HG03520 (cell line): Measurements from ENCODE around the gene LDLR.
"Not testable (repeated sequence)": the region's sequence is repeated elsewhere in the genome, so short reads cannot be mapped to it uniquely, and the experiment has no call there.

Experiments
- ATAC-seq: cut with Tn5 transposase; IDR thresholded peaks from one replicate; pipeline ENCODE4 v1.9.1; 2021; ENCODE audit warnings: mild to moderate bottlenecking, moderate library complexity; ENCODE audit not compliant: unreplicated experiment

Gene LDLR

DNA sequence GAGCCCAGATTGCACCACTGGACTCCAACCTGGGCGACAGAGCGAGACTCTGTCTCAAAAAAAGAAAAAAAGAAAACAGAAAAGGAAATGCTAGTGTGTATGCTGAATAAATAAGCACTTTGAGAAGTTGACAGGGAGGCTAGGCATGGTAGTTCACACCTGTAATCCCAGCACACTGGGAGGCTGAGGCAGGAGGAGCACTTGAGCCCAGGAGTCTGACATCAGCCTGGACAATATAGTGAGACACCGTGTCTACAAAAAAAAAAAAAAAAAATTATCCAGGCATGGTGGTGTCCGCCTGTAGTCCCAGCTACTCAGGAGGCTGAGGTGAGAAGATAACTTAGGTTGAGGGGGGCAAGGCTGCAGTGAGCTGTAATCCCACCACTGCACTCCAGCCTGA is 19.1 kb upstream of the LDLR start:
- ATAC-seq, result no peak

DNA sequence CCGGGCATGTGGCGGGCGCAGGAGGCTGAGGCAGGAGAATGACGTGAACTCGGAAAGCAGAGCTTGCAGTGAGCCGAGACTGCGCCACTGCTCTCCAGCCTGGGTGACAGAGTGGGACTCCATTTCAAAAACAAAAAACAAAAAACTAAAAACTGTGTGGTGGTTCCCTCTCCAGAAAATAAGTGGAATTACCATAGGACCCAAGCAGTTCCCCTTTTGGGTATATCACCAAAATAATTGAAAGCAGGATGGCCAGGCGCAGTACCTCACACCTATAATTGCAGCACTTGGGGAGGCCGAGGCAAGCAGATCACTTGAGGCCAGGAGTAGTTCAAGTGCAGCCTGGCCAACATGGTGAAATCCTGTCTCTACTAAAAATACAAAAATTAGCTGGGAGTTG is 15.7 kb upstream of the LDLR start:
- no peak for ATAC-seq

DNA sequence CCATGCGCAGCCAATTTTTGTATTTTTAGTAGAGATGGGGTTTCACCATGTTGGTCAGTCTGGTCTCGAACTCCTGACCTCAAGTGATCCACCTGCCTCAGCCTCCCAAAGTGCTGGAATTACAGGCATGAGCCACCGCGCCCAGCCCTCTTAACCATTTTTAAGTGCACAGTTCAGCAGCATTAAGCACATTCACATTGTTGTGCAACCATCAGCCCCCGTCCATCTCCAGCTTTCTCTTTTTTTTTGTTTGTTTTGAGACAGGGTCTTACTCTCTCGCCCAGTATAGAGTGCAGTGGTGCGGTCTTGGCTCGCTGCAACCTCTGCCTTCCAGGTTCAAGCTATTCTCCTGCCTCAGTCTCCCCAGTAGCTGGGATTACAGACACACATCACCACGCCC is 12.5 kb upstream of the LDLR start:
- ATAC-seq, result not testable (repeated sequence)

DNA sequence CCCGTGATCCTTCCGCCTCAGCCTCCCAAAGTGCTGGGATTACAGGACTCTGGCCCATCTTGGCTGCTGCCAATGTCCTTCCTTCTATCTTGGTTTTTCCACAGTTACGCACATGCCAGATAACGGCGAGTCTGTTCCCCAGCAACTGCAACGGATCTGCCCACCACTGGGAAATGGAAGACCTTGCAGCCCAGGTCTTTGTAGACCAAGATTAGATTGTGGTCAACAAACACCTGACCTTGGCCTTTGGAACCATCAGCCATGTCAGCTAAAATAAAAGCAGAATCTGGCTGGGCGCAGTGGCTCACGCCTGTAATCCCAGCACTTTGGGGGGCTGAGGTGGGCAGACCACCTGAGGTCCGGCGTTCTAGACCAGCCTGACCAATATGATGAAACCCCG is 10.4 kb upstream of the LDLR start:
- no peak for ATAC-seq

DNA sequence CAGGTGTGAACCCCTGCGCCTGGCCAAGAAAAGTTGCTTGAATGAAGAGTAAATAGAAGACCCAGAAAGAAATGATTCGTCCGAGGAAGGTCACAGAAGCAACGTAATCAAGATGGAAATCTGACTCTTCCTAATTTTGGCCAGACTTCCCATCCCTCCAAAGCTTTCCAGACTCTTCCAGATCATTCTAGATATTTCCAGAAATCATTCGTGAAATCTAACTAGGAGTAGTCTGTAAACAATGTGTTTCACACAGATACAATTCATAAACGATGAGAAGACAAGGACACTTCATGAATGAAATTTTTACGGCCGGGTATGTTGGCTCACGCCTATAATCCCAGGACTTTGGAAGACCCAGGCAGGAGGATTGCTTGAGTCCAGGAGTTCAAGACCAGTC is 9.3 kb upstream of the LDLR start:
- ATAC-seq, result no peak

DNA sequence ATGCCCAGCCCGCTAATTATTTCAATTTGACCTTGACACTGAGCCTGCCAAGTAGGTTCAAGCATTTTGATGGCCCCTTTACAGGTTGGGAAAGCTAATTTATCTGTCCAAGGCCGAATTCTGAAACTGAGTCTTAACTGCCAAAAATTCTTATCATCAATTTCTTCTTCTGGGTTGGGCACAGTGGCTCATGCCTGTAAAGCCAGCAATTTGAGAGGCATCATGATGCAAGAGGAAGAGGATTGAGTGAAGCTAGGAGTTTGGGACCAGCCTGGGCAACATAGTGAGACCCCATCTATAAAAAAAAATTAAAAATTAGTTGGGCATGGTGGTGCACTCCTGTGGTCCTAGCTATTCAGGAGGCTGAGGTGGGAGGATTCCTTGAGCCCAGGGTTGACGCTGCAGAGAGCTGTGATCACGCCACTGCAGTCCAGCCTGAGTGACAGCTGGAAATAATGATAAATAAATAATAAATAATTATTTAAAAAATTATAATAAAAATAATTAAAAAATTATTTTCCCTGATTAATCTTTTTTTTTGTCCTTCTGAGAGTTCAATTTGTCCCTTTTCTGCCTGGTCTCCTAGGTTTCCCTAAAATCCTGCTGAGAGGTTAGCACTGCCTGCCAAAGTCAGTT is 1.3 kb upstream of the LDLR start:
- no peak for ATAC-seq

DNA sequence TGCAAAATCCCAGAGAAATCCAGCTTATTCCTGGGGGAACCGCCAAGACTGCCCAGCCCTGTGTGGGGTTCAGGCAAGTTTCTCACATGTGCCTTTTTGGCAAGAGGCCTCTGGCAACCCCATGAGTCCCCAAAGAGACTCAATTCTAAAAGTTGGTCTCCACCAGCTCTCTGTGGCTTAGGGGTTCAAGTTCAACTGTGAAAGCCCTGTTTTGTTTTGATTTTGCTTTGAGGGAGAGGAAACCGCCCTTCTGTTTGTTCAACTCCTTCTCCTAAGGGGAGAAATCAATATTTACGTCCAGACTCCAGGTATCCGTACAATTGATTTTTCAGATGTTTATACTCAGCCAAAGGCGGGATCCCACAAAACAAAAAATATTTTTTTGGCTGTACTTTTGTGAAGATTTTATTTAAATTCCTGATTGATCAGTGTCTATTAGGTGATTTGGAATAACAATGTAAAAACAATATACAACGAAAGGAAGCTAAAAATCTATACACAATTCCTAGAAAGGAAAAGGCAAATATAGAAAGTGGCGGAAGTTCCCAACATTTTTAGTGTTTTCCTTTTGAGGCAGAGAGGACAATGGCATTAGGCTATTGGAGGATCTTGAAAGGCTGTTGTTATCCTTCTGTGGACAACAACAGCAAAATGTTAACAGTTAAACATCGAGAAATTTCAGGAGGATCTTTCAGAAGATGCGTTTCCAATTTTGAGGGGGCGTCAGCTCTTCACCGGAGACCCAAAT is 583 bp upstream of the LDLR start:
- ATAC-seq, result no peak

DNA sequence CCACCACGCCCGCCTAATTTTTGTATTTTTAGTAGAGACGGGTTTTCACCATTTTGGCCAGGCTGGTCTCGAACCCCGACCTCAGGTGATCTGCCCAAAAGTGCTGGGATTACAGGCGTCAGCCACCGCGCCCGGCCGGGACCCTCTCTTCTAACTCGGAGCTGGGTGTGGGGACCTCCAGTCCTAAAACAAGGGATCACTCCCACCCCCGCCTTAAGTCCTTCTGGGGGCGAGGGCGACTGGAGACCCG is 676 bp downstream of the LDLR start:
- ATAC-seq, result not testable (repeated sequence)

DNA sequence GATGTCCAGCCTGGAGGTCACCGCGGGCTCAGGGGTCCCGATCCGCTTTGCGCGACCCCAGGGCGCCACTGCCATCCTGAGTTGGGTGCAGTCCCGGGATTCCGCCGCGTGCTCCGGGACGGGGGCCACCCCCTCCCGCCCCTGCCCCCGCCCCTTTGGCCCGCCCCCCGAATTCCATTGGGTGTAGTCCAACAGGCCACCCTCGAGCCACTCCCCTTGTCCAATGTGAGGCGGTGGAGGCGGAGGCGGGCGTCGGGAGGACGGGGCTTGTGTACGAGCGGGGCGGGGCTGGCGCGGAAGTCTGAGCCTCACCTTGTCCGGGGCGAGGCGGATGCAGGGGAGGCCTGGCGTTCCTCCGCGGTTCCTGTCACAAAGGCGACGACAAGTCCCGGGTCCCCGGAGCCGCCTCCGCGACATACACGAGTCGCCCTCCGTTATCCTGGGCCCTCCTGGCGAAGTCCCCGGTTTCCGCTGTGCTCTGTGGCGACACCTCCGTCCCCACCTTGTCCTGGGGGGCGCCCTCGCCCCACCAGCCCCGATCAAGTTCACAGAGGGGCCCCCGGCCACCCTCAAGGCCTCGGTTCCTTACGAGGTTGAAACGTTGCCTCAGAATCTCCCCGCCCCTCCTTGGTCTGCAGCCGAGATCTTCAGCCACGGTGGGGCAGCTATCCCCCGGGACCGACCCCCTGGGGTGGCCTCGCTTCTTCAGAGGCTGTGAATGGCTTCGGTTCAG is 1.2 kb downstream of the LDLR start:
- ATAC-seq, result peak; percentile 61

DNA sequence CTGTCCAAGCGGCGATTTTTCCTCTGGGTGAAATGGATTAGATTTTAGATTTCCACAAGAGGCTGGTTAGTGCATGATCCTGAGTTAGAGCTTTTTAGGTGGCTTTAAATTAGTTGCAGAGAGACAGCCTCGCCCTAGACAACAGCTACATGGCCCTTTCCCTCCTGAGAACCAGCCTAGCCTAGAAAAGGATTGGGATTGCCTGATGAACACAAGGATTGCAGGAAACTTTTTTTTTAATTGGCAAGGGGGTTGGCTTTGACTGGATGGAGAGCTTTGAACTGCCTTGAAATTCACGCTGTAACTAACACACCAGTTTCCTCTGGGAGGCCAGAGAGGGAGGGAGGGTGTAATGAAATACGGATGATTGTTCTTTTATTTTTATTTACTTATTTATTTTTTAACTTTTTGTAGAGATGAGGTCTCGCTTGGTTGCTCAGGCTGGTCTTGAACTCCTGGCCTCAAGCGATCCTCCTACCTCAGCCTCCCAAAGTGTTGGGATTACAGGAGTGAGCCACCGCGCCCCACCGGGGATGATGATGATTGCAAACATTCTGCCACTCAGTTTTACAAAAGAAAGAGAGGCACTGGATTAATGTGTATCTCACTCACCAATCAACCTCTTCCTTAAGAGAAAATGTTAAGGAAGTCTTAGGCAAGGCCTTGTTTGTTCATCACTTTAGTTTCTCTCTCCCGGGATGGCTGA is 1.9 kb downstream of the LDLR start:
- ATAC-seq, result no peak

DNA sequence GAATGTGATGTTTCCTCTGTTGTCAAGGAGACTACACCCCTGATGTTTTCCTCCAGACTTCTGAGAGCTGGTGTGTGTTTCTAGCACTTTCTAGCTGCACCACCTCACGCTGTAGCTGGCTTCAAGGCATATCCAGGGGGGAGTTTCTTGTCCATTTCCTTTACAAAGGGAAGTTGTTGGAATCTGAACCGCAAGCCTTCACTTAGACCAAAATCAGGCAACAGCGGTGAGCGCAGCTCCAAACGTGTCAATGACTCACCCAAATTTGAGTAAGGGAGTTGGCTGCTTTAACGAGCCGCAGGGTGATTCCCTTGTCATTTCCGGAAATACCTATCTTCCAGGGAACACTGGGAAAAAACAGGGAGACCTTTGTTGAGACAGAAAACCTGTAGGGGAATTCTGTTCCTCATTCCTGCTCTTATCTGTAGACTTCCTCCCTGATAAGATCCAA is 2.5 kb downstream of the LDLR start:
- ATAC-seq, result no peak

DNA sequence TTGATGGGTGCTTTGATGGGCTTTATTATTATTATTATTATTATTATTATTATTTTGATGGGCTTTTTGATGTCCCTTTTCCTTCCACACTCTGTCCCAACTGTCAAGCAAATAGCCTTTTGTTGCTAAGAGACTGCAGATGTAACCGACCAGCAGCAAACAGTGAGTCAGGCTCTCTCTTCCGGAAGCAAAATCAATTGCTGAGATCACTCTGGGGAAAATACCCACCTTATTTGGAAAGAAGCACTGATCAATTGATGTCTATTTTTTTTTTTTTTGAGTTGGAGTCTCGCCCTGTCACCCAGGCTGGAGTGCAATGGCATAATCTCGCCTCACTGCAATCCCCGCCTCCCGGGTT is 2.9 kb downstream of the LDLR start:
- ATAC-seq, result no peak

DNA sequence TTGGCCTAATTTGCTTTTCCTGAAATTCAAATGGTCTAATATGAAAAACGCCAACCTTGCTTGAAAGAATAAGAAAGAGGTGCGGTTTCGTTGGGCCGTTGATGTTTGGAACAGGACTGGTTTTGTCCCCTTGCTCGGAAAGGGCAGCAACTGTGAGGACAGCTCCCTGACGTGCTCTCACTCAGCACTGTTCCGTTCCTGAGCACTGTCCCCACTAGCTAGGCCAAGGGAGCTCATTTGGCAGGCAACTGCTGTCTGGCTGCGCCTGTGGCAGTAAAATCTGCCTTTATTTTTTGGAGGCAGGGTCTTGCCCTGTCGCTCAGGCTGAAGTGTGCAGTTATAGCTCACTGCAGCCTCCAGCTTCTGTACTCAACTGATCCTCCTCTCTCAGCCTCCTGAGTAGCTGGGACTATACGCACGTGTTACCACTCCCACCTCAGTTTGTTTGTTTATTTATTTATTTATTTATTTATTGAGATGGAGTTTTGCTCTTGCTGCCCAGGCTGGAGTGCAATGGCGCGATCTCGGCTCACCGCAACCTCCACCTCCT is 4.5 kb downstream of the LDLR start:
- no peak for ATAC-seq

DNA sequence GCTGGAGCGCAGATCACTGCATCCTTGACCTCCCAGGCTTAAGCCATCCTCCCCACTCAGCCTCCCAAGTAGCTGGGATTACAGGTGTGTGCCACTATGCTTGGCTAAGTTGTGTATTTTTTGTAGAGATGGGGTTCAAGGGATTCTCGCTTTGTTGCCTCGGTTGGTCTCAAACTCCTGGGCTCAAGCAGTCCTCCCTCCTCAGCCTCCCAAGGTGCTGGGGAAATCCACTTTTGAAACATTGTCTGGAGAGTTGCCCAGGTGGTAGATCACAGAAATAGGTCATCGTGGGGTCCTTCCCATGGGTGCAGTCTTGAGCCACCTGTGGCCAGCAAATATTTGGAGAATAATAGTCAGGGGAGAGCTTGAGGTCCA is 5.2 kb downstream of the LDLR start:
- no peak for ATAC-seq

DNA sequence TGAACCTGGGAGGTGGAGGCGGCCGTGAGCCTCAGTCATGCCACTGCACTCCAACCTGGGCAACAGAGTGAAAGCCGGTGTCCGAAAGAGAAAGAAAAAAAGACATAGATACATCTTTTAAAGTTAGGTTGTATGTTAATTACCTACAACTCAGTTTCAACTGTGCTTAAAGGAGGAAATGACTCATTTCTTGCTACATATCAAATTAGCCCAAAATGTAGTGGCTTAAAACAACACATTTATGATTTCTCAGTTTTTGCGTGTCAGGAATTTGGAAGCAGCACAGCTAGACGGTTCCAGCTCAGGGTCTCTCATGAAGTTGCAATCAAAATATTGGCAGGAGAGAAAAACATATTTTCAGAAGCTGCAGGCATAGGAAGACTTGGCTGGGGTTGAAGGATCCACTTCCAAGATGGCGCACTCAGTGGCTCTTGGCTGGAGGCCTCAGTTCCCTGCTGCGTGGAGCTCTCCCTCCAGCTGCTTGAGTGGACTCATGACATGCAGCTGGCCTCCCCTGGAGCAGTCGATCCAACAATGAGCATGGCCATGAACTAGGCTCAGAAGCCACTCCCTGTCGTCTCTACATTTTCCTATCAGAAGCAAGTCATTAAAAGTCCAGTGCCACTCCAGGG is 7.1 kb downstream of the LDLR start:
- no peak for ATAC-seq

DNA sequence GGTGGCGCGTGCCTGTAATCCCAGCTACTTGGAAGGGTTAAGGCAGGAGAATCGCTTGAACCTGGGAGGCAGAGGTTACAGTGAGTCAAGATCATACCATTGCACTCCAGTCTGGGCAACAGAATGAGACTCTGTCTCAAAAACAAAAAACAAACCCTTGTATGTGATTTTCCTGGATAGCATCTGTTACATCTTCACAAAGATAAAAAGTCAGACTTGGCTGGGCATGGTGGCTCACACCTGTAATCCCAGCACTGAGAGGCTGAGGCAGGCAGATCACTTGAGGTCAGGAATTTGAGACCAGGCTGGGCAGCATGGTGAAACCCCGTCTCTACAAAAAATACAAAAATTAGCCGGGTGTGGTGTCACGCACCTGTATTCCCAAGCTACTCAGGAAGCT is 8.1 kb downstream of the LDLR start:
- not testable (repeated sequence) for ATAC-seq

DNA sequence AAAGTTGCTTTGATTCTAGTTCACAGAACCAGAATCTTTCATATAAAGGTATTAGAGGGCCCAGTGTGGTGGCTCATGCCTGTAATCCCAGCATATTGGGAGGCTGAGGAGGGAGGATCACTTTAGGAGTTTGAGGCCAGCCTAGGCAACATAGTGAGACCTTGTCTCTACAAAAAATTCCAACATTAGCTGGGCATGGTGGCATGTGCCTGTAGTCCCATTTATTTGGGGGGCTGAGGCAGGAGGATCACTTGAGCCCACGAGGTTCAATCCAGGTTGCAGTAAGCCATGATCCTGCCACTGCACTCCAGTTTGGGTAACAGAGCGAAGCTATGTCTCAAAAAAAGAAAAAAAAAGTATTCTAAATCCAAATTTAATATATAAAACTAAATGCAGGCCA is 9.1 kb downstream of the LDLR start:
- ATAC-seq, result no peak

DNA sequence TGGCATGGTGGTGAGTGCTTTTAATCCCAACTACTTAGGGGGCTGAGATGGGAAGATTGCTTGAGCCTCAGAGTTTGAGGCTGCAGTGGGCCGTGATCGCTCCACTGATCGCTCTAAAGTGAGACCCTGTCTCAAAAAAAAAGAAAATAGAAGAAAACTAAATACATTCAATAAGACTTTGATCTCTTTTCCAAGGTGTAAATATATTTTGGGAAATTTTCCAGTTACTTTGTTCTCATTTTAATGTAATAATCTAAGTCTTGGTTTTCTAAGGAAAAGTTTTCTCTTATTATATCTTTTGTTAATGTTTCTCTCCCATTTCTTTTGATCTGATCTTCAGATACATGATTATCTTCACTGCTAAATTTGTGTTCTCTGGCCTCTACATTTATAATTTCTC is 9.6 kb downstream of the LDLR start:
- ATAC-seq, result no peak

DNA sequence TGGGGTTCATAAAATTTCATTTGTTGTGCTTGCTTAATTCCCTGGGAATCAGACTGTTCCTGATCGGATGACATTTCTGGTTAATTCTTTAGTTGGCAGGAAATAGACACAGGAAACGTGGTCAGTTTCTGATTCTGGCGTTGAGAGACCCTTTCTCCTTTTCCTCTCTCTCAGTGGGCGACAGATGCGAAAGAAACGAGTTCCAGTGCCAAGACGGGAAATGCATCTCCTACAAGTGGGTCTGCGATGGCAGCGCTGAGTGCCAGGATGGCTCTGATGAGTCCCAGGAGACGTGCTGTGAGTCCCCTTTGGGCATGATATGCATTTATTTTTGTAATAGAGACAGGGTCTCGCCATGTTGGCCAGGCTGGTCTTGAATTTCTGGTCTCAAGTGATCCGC is 10.8 kb downstream of the LDLR start:
- ATAC-seq, result no peak

DNA sequence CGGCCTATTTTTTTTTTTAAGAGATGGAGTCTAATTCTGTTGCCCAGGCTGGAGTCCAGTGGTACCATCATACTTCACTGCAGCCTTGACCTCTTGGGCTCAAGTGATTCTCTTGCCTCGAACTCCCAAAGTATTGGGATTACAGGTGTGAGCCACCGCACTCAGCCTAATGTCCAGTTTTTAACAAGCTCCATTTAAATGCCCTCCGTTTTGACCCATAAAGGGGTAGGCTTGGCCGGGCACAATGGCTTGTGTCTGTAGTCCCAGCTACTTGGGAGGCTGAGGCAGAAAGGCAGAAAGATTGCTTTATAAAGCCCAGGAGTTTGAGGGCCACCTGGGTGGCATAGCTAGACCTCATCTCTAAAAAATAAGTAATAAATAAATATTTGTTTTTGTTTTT is 11.8 kb downstream of the LDLR start:
- no peak for ATAC-seq

DNA sequence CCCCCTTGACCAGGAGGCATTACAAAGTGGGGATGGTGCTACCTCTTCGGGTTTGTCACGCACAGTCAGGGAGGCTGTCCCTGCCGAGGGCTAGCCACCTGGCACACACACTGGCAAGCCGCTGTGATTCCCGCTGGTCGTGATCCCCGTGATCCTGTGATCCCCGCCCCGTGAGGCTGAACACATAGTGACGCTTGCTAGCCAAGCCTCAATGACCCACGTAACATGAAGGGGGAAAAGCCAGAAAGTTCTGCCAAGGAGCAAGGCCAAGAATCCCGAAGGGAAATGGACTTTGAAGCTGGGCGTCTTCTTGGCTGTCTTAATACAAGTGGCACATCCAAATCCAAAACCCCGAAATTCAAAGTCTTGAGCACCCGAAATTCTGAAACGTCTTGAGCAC is 13.7 kb downstream of the LDLR start:
- no peak for ATAC-seq
